Stomach (tissue), 9 donors: ENCODE measurements around the gene SLC35A4. TPM values are rescaled to one million over a fixed set of nuclear protein-coding genes. Genes with fewer than 3 reads are reported as not detected.
A peak's percentile ranks its signal among the peaks of the same experiment; 100 is the strongest.

Experiments used
- DNase-seq, 2 donors: peaks; one replicate each; pipeline versions ENCODE4 v3.0.0 to v3.0.0-alpha.2; 2013 to 2019
- H3K27ac ChIP-seq, 5 donors: fragments of 200-600 bp in 4 of 5; sonication (generic) in 4 of 5; one replicate each; pipeline ENCODE4 v1.5.1; 2013 to 2019; ENCODE audit warnings: mild to moderate bottlenecking in 1 of 5, moderate library complexity in 1 of 5
- H3K27me3 ChIP-seq, 3 donors: fragments of 200-600 bp; sonication (generic); one replicate each; pipeline ENCODE4 v1.5.1; 2017 to 2019; ENCODE audit warnings: mixed run types in 1 of 3
- H3K36me3 ChIP-seq, 4 donors: fragments of 200-600 bp; sonication (generic); 1 replicate in 3 of 4; 2 replicates in 1 of 4; pipeline ENCODE4 v1.5.1; 2016 to 2019
- H3K4me1 ChIP-seq, 4 donors: fragments of 200-600 bp; sonication (generic); one replicate each; pipeline ENCODE4 v1.5.1; 2016 to 2019
- H3K4me3 ChIP-seq, 4 donors: fragments of 200-600 bp; sonication (generic) in 3 of 4; one replicate each; pipeline ENCODE4 v1.5.1; 2016 to 2019; ENCODE audit warnings: mild to moderate bottlenecking in 1 of 4
- H3K9me3 ChIP-seq, 4 donors: fragments of 200-600 bp; sonication (generic); one replicate each; pipeline ENCODE4 v1.5.1; 2016 to 2019
- CTCF ChIP-seq, 7 experiments: fragments of 450-650 bp in 4 of 7; fragments of 200-600 bp in 3 of 7; sonication (generic) in 3 of 7; IDR thresholded peaks; one replicate each; pipeline ENCODE4 v1.5.1; 2016 to 2019; ENCODE audit warnings: antibody characterized with exemption in 7 of 7, control low read depth in 2 of 7, mild to moderate bottlenecking in 1 of 7
- EP300 ChIP-seq: sonication (generic); formaldehyde crosslinking; IDR thresholded peaks from one replicate; pipeline ENCODE4 v1.6.1; 2017; ENCODE audit warnings: antibody characterized with exemption
- POLR2A ChIP-seq, 4 donors: fragments of 450-650 bp; IDR thresholded peaks; one replicate each; pipeline ENCODE4 v1.6.1; 2016; ENCODE audit warnings: antibody characterized with exemption in 4 of 4, control low read depth in 2 of 4, mild to moderate bottlenecking in 1 of 4, moderate library complexity in 1 of 4
- POLR2AphosphoS5 ChIP-seq, 3 donors: sonication (generic); formaldehyde crosslinking; IDR thresholded peaks; one replicate each; pipeline ENCODE4 v1.6.1; 2016; ENCODE audit warnings: antibody characterized with exemption in 3 of 3
- WGBS, 5 donors: extraction: QIAGEN DNeasy Blood & Tissue Kit in 3 of 5; methylation state at CpG; one replicate each; pipeline versions ENCODE4 v1.1.5 to v1.1.7; 2013 to 2018; 5-methylcytosine and 5-hydroxymethylcytosine counted together
- intact Hi-C: fragments of 100-400 bp; cut with DNase I; formaldehyde crosslinking; loops from one replicate; pipeline ENCODE4 v1.15.1; 2023; ENCODE audit warnings: low total_unique reads
- polyA plus RNA-seq, 3 donors: library from polyadenylated mRNA; stranded (reverse); fragments of 200-250 nt; gene quantifications; one replicate each; pipeline ENCODE4 v1.2.3, GENCODE V29; 2013
- total RNA-seq, 5 donors: library from RNA; depleted of rRNA; stranded (reverse); fragments of >200 nt; gene quantifications; one replicate each; pipeline versions ENCODE4 v1.1.0 to v1.2.3, GENCODE V29; 2014 to 2016
- donor health status: healthy with polysubstance abuse.
- donor health status: Bipolar disorder and iron deficiency.
- donor health status: healthy.

SLC35A4 gene
- total and polyA plus RNA-seq, 8 donors = 11.4 to 62.0 (median 42.4) TPM

GRCh38 chr5:140568443-140569063 lies 3.9 kb downstream of the SLC35A4 start:
- 85 to 100% (median 100%) methylated on average over 2 of the region's 2 CpGs for WGBS, 5 donors
- Histone ChIP-seq H3K9me3 (no peaks in the 10 kb centered on the region), H3K27me3 (no peaks in the 10 kb centered on the region), H3K4me1 (peaks cover 18 to 61% (median 51%) of the 10 kb centered on the region in 4 donors), H3K27ac (peak overlapping the region in 4 of 5 donors; percentile 58 to 82 (median 66)), H3K4me3 (no peak overlapping the region), H3K36me3 (peaks cover 19 to 42% (median 36%) of the 10 kb centered on the region in 4 donors)
- no peak for DNase-seq
- intact Hi-C loops = loop anchor here (5.0 kb wide), 1 partner anchor 64 kb away; the partner anchor contains the start of gene CD14
- no peak for TF ChIP-seq EP300
- TF ChIP-seq POLR2A (IDR thresholded peaks at IDR 0.05) = no peak
- TF ChIP-seq POLR2AphosphoS5 (IDR thresholded peaks at IDR 0.05) = no peak
- no peak for TF ChIP-seq CTCF (IDR thresholded peaks at IDR 0.05)

GRCh38 chr5:140569197-140569596 lies 4.6 kb downstream of the SLC35A4 start:
- DNase-seq = no peak
- Histone ChIP-seq H3K4me1 (peaks cover 15 to 56% (median 48%) of the 10 kb centered on the region in 4 donors), H3K4me3 (no peak overlapping the region), H3K27ac (peak overlapping the region in 4 of 5 donors; percentile 58 to 82 (median 66)), H3K27me3 (no peaks in the 10 kb centered on the region), H3K9me3 (no peaks in the 10 kb centered on the region), H3K36me3 (peaks cover 19 to 42% (median 36%) of the 10 kb centered on the region in 4 donors)
- no peak for TF ChIP-seq CTCF (IDR thresholded peaks at IDR 0.05)
- TF ChIP-seq POLR2AphosphoS5 (IDR thresholded peaks at IDR 0.05) = no peak
- TF ChIP-seq POLR2A (IDR thresholded peaks at IDR 0.05) = no peak
- no peak for TF ChIP-seq EP300
- intact Hi-C loops = loop anchor here (5.0 kb wide), 1 partner anchor 63 kb away; the partner anchor contains the start of gene CD14
- WGBS, 5 donors = 49 to 76% (median 62%) methylated on average over 4 of the region's 4 CpGs

- TF ChIP-seq POLR2A (IDR thresholded peaks at IDR 0.05) (no peak), EP300 (no peak), CTCF (IDR thresholded peaks at IDR 0.05) (no peak), POLR2AphosphoS5 (IDR thresholded peaks at IDR 0.05) (no peak)
- H3K9me3 ChIP-seq = no peaks in the 10 kb centered on the region
- no peak for DNase-seq
- H3K36me3 ChIP-seq = peaks cover 19 to 42% (median 36%) of the 10 kb centered on the region in 4 donors
- H3K27ac ChIP-seq = peak overlapping the region; percentile 5 to 82 (median 61)
- no peaks in the 10 kb centered on the region for H3K27me3 ChIP-seq
- H3K4me3 ChIP-seq = no peak overlapping the region
- H3K4me1 ChIP-seq = peaks cover 15 to 54% (median 48%) of the 10 kb centered on the region in 4 donors
- 84 to 100% (median 91%) methylated on average over 2 to 4 of the region's 4 CpGs for WGBS, 5 donors
- intact Hi-C loops = no loop called here
Observed at GRCh38 chr5:140570058-140570457, 5.4 kb downstream of the SLC35A4 start.

GRCh38 chr5:140570488-140570887 lies 5.9 kb downstream of the SLC35A4 start:
- TF ChIP-seq POLR2A (IDR thresholded peaks at IDR 0.05) (no peak), POLR2AphosphoS5 (IDR thresholded peaks at IDR 0.05) (no peak), EP300 (no peak), CTCF (IDR thresholded peaks at IDR 0.05) (no peak)
- intact Hi-C loops = no loop called here
- no peak for DNase-seq
- WGBS, 5 donors = 90 to 100% (median 94%) methylated on average over 1 of the region's 1 CpG
- H3K27me3 ChIP-seq = no peaks in the 10 kb centered on the region
- H3K4me3 ChIP-seq = no peak overlapping the region
- H3K9me3 ChIP-seq = no peaks in the 10 kb centered on the region
- H3K36me3 ChIP-seq = peaks cover 19 to 42% (median 36%) of the 10 kb centered on the region in 4 donors
- H3K4me1 ChIP-seq = peaks cover 12 to 50% (median 43%) of the 10 kb centered on the region in 4 donors
- peak overlapping the region in 4 of 5 donors; percentile 1 to 82 (median 50) for H3K27ac ChIP-seq
